CD4-positive, alpha-beta T cell treated with Interleukin-4 for 1 hour (primary cell): ENCODE measurements around the gene RAP1B.

ENCODE experiments used
- DNase-seq, 2 donors: peaks; one replicate each; pipeline ENCODE4 v3.0.0-alpha.2; 2020 to 2022

RAP1B gene

GRCh38 chr12:68610370-68611093 lies at the start of gene RAP1B:
Gene RAP1B, plus strand, starts transcription at chr12:68610899. Its CDS starts 37,826 bp downstream, at chr12:68648725.
- DNase-seq, result peak; percentile 90 to 92

GRCh38 chr12:68561830-68562229 lies 48.9 kb upstream of the RAP1B start:
- DNase-seq, result no peak

DNA sequence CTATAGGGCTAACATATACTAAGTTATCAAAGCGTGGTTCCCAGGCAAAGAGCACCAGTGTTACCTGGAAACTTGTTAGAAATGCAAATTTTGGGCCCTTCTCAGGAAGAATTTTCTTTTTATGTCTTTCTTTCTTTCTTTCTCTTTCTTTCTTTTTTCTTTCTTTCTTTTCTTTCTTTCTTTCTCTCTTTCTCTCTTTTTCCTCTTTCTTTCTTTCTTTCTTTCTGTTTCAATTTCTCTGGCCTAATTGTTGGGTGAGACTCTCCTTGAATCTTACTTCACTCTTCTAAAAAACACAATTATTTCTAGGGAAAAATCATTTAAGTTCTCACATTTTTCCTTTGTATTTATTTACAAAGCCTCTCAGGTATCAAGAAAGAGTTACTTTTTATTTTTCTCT lies 46.5 kb upstream of the RAP1B start:
- DNase-seq, result no peak

- peak in 1 of 2 donors; percentile 22 for DNase-seq
Observed at GRCh38 chr12:68565391-68565903, 45.3 kb upstream of the RAP1B start.

DNA sequence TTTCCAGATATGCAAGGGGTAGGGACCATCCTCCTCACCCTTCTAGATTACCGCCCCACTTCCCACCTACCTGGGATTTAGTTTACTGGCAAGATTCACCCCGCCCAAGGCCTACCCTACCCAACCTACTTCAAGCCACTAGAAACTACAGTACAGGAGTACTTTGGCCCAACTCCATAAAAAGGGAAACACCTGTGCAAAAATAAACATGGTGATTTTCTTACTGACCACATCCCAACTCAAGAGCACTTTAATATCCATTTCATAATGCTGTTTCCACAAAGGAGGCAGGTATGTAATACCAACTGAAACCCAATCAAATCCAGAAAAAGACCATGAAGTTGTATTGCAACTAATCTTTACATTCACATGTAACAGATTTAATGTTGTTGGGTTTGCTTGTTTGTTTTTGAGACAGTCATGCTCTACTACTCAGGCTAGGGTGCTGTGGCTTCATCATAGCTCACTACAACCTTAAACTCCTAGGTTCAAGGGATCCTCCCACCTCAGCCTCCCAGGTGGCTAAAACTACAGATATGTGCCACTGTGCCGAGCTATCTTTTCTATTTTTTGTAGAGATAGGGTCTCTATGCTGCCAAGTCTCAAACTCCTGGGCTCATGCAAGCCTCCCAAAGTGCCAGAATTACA lies 41.7 kb upstream of the RAP1B start:
- DNase-seq, result no peak

DNA sequence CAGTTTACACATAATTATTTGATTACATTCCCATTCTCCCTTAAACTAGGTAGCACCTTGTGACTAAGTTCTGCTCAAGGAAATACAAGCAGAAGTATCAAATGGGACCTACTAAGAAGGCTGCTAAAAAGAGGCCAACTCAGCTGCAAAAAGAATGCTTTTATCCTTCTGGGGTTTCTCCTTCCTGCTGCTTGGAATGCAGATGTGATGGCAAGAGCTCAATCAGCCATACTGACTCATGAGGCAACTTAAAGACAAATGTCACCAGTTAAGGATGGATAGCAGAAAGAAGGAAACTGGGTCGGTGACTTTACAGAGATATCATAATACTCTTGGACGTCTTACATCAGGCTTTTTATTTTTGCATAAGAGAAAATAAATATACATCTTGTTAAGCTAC lies 38.0 kb upstream of the RAP1B start:
- no peak for DNase-seq

DNA sequence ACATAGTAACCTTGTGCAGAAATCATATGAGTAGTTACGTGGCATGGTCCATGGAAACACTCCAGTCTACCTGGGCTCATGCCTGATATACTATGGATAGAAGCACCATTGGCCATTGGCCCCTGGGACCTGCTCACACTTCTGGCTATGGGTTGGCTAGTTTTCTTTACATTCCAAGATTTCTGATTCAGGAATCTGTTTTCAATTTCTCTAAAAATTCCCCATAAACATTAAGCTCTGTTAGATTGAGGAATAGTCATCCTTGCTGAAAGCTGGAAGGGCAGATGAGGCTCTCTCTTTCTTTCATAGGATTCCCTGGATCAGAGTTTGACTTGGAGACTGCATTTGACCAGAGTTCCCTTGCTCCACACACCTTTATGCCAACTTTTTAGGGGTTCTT lies 37.3 kb upstream of the RAP1B start:
- no peak for DNase-seq

DNA sequence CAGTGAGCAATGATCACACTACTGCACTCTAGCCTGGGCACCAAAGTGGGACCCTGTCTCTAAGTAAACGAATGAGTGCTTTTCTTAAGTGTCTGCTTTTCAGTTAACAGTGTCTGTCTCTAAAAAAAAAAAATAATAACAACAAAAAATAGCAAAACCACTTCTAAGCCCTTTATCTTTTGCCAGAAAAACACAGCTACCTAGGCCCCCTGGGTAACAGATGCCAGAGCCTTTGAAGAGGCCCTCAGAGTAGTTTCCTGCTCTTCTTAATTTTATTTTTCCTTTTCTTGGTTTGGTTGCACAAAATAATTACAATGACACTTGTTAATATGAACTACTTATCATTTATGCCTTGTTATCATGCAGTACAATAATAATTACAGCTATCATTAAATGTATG lies 32.8 kb upstream of the RAP1B start:
- DNase-seq, result peak in 1 of 2 donors; percentile 16

GRCh38 chr12:68578765-68579164 lies 31.9 kb upstream of the RAP1B start:
- DNase-seq, result no peak

- DNase-seq, result peak in 1 of 2 donors; percentile 21
Observed at GRCh38 chr12:68579254-68579653, 31.4 kb upstream of the RAP1B start.

DNA sequence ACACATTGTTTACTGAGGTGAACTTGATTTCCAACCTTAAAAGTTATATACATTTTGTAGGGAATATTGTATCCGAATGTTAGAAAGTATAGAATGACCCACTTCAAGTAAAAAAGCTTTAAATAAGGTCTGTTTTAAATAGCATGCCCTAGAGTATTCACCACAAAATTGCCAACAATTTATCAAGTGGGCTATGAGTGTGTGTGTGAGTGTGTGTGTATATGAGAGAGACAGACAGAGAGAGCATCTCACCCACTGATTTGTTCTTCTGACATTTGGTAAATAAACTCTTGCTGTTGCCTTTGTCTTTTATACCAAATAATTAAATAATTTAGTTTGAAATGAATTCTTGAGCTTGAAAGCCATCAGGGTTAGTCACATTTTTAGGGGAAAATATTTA lies 29.8 kb upstream of the RAP1B start:
- DNase-seq, result no peak

DNA sequence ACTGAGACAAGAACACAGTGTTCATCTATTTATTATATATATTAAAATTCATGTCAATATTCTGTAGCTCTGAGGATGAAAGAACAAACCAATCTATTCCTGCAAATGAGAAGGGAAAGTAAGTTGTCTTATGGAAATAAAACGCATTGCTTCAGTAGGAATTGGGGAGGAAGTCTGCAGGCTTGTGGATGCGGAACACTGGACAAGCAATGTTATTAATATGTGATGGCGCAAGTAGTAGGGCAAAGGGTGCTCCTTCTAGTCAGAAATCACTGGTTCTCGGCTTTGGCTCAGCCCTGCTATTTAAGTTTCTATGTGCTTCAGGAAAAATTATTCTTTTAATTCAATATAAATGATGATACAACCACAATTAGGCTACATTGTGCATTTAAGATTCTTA lies 28.8 kb upstream of the RAP1B start:
- no peak for DNase-seq

- no peak for DNase-seq
Observed at GRCh38 chr12:68585966-68586365, 24.7 kb upstream of the RAP1B start.

DNA sequence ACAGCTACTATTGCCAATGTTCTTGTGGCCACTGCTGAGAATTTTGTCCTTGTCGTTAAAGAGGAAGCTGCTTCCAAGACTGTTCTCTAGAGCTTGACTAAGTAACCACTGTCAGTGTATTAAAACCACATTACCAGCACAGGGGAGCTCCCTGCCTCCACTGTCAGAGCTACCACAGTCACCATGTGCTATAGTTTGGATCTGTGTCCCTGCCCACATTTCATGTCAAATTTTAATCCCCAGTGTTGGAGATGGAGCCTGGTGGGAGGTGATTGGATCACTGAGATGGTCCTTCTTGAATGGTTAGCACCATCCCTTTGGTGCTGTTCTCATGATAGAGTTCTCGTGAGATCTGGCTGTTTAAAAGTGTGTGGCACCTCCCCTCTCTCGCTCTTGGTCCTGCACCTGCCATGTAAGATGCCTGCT lies 23.2 kb upstream of the RAP1B start:
- DNase-seq, result peak; percentile 44 to 54

DNA sequence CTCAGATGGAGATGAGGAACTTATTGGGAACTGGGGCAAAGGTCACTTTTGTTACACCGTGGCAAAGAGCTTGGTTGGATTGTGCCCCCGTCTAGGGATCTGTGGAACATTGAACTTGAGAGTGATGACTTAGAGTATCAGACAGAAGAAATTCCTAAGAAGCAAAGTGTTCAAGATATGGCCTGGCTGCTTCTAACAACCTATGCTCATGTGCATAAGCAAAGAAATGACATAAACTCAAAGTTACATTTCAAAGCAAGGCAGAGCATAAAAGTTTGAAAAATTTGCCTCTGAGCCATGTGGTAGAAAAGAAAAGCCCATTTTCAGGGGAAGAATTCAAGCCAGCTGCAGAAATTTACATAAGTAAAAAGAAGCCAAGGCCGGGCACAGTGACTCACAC lies 21.5 kb upstream of the RAP1B start:
- DNase-seq, result no peak

DNA sequence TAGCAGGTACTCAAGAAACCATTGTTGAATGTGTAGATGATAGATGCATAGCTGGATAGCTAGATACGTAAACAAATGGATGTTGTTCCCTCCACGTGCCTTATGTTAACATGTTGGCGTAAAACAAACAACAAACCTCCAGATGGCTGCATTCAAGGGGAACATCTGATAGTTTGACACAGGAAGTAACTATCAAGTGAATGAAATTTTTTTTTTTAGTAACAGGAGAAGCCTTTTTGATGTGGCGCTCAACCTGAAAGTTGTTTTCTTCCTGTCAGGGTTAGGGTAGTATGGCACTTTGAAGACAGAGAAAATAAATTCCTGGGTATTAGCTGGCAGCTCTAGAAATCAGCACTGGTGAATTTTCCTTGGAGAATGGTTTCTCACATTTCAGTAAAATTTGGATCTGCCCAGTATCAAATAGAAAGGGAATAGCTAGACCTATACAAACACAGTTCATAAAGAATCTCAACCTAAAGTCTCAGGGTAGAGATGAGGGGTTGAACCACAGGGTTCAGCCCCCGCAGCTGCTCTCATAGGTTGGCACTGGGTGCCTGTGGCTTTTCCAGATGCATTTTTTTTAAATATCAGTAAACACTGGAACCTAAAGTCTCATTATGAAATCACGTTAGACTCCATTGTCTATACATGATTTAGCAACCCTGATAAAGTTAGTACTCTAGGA lies 18.8 kb upstream of the RAP1B start:
- DNase-seq, result peak; percentile 25 to 69

DNA sequence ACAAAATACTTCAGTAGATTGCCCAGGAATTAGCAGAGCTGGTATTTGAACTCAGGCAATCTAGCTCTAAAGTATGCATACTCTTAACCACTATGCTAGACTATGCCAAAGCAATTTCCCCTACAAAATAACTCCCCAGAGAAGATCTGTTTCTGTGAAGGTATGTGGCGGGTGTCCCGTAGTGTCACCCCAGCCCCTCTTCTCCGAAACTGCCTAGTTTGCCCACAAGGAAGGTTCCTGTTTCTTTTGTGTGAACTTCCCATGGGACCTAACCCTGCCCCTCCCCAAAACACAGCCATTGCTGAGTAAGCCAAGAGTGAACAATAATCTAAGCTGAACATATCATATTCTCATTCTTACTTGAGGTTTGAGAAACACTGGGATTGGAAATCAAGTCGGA lies 15.5 kb upstream of the RAP1B start:
- no peak for DNase-seq

GRCh38 chr12:68601767-68602166 lies 8.9 kb upstream of the RAP1B start:
- no peak for DNase-seq

- DNase-seq, result no peak
Observed at GRCh38 chr12:68602720-68603119, 8.0 kb upstream of the RAP1B start.

DNA sequence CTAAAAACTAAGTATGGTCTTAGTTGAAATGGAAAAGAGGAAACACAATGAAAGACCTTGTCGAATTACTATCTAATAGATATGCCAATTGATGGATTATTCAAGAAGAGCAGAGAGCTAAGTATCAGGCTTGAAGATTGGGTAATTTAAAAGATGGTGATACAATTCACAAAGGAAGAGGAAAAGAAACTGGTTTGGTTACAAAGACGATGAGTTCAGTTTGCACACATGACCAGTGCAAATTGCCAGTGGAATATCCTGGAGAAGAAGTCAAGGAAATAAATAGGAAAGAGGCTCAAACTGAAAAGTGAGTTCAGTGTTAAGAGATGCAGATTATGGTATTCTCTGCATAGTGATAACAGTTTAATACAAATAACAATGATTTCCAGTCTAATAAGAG lies 2.5 kb upstream of the RAP1B start:
- no peak for DNase-seq

DNA sequence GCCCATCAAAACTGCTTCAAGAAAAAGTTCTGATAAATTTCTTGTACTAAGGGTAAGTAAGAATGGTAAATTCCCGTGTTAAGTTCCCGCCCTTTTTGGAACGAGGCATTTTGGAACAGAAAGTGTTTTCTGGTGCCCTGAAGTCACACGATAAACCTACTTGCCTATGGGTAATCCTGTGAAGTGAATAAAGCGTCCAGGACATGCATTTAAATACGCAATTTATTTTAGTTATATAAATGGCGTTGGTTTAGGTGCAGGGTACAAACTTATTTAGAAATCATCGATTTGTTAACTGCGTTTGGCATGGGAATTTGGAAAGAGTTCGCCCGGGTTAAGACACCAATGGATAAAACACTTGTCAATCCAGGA lies 715 bp upstream of the RAP1B start:
- DNase-seq, result peak in 1 of 2 donors; percentile 41

DNA sequence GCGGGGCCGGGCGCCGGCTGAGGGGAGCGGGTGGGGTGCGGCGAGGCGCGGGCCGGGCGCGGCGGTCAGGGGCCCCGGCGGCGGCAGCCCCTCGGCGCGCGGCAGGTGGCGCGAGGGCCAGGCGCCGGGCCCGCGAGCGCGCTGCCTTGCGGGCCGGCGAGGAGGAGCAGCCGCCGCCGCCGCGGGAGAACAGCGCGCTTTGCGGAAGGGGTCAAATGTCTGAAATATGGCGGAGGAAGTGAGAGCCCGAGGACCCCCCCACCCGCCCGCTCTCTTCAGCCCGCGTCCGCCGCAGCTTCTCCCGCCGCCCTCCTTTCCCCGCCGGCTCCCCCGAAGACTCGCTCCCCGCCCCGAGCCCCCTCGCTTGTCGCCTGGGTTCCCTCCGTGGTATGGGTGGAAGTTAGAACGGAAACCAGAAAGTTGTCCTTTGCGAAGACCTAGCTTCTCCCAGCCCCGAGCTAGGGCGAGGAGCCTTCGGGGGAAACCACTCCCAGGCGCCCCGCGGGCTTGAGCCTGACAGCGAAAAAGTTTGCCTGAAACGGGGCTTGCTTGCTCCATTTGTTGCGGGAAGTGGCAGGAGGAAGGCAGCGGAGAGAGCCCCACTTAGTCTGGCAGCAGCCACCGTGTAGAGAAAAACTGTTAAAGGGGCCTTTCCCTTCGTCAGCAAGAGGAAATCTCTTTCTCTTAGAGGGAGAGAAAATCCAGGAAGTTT lies 551 bp downstream of the RAP1B start:
- peak; percentile 55 to 60 for DNase-seq

GRCh38 chr12:68611806-68612160 lies 1.1 kb downstream of the RAP1B start:
- DNase-seq, result no peak
